Cardiac muscle cell (in vitro differentiated cells and primary cell): Measurements from ENCODE around the gene RPS6KA5. TPM values are rescaled to one million over a fixed set of nuclear protein-coding genes. Genes with fewer than 3 reads are reported as not detected.
A peak's percentile ranks its signal among the peaks of the same experiment; 100 is the strongest.

ENCODE experiments used
- DNase-seq, 2 donors: peaks; one replicate each; pipeline versions ENCODE4 v3.0.0 to v3.0.0-alpha.2; 2010 to 2017; ENCODE audit warnings: low read depth in 1 of 2, low spot score in 1 of 2
- H3K27ac ChIP-seq: fragments of 200-600 bp; sonication (generic); 2 replicates; pipeline ENCODE4 v1.5.1; 2016
- H3K27me3 ChIP-seq: fragments of 200-600 bp; sonication (generic); 2 replicates; pipeline ENCODE4 v1.6.0; 2016; ENCODE audit warnings: control low read depth
- H3K36me3 ChIP-seq: fragments of 200-600 bp; sonication (generic); 2 replicates; pipeline ENCODE4 v1.5.1; 2016; ENCODE audit warnings: control low read depth
- H3K4me1 ChIP-seq: fragments of 200-600 bp; sonication (generic); 2 replicates; pipeline ENCODE4 v1.8.1; 2017; ENCODE audit warnings: low read depth, mild to moderate bottlenecking, mixed run types
- H3K4me3 ChIP-seq: fragments of 200-600 bp; sonication (generic); 2 replicates; pipeline ENCODE4 v1.5.1; 2016; ENCODE audit warnings: mild to moderate bottlenecking
- H3K9me3 ChIP-seq: fragments of 200-600 bp; sonication (generic); 2 replicates; pipeline ENCODE4 v1.5.1; 2017; ENCODE audit warnings: low read depth, mild to moderate bottlenecking, control low read depth
- polyA plus RNA-seq: library from polyadenylated mRNA; unstranded; fragments of >200 nt; fragmentation: Nextera tagmentation; extraction: Ambion mirVana; gene quantifications from 2 replicates; pipeline ENCODE4 v1.2.1, GENCODE V29; 2016
- total RNA-seq: library from RNA; depleted of rRNA; stranded (reverse); fragments of >200 nt; gene quantifications from 2 replicates; pipeline ENCODE4 v1.2.3, GENCODE V29; 2016
- TF ChIP-seq, protein P1 (sequence below): IDR thresholded peaks from 2 replicates; pipeline ENCODE4 v1.5.1; 2012; ENCODE audit warnings: low read depth, mild to moderate bottlenecking, low read length

RPS6KA5 gene
- total and polyA plus RNA-seq, 2 experiments from 2014 or later: 3.3 to 10.9 TPM

- no peak for DNase-seq
- TF ChIP-seq, protein P1, sequence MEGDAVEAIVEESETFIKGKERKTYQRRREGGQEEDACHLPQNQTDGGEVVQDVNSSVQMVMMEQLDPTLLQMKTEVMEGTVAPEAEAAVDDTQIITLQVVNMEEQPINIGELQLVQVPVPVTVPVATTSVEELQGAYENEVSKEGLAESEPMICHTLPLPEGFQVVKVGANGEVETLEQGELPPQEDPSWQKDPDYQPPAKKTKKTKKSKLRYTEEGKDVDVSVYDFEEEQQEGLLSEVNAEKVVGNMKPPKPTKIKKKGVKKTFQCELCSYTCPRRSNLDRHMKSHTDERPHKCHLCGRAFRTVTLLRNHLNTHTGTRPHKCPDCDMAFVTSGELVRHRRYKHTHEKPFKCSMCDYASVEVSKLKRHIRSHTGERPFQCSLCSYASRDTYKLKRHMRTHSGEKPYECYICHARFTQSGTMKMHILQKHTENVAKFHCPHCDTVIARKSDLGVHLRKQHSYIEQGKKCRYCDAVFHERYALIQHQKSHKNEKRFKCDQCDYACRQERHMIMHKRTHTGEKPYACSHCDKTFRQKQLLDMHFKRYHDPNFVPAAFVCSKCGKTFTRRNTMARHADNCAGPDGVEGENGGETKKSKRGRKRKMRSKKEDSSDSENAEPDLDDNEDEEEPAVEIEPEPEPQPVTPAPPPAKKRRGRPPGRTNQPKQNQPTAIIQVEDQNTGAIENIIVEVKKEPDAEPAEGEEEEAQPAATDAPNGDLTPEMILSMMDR: no peak
- Histone ChIP-seq H3K27me3 (no peaks in the 10 kb centered on the region), H3K27ac (no peak overlapping the region), H3K4me3 (no peak overlapping the region), H3K36me3 (no peaks in the 10 kb centered on the region), H3K4me1 (no peaks in the 10 kb centered on the region), H3K9me3 (no peaks in the 10 kb centered on the region)
Measured at GRCh38 chr14:91075553-91075952, 15.1 kb upstream of the RPS6KA5 start.

DNA sequence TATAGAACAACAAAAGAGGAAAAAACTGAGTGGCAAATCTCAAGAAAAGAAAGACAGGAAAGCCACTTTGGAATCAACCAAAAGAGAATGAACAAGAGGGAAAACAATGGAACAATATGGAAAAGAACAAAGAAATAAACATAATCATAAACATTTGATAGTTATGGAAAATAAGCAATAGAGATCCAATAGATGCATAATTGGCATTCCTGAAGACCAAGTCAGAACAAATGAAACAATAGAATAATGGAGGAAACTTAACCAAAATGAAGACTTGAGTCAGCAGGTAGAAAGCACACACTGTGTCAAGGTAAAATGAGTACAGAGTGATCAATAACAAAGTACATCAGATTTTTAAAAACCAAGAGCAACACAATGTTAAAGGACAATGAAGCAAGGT lies 10.1 kb upstream of the RPS6KA5 start:
- no peak for DNase-seq
- no peaks in the 10 kb centered on the region for H3K4me1 ChIP-seq
- no peaks in the 10 kb centered on the region for H3K9me3 ChIP-seq
- TF ChIP-seq, protein P1: no peak
- no peak overlapping the region for H3K27ac ChIP-seq
- no peaks in the 10 kb centered on the region for H3K36me3 ChIP-seq
- no peak overlapping the region for H3K4me3 ChIP-seq
- no peaks in the 10 kb centered on the region for H3K27me3 ChIP-seq

DNA sequence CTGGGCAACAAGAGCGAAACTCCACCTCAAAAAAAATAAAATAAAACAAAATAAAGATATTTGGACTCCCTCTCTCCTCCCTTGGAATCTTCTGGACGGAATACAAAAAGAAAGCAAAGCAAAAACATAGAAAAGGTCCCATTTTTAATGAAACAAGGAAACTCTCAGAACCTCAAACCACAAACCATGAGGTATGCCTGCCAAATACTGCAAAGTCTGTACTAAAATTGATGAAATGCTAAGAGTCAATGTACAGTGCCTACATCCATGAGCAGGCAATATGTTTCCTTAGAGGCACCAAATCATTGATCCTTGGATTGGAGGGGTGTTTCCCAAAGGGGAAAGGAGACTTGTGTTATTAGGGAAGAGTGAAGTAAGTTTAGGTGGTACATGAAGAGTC lies 8.2 kb upstream of the RPS6KA5 start:
- Histone ChIP-seq H3K36me3 (no peaks in the 10 kb centered on the region), H3K4me3 (no peak overlapping the region), H3K4me1 (no peaks in the 10 kb centered on the region), H3K27me3 (no peaks in the 10 kb centered on the region), H3K9me3 (no peaks in the 10 kb centered on the region), H3K27ac (no peak overlapping the region)
- DNase-seq: peak in 1 of 2 donors; percentile 10
- TF ChIP-seq, protein P1: no peak

DNA sequence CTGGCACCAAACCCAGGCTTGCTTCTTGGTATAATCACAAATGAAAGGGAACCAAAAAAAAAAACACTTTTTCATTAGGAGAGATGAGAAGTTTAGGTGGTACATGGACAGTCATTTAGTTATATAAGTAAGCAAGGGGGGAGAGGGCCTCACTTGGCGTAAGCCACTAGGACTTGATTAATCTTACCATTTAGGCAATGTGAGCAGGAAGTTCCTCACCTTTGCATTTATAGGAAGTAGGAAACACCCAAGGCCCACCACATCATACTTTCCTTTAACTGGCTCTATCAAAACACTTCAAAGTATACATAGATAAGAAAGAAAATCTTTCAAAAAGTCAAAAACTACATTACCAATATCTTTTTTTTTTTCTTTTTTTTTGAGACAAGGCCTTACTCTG lies 6.7 kb upstream of the RPS6KA5 start:
- H3K36me3 ChIP-seq: no peaks in the 10 kb centered on the region
- TF ChIP-seq, protein P1: no peak

DNA sequence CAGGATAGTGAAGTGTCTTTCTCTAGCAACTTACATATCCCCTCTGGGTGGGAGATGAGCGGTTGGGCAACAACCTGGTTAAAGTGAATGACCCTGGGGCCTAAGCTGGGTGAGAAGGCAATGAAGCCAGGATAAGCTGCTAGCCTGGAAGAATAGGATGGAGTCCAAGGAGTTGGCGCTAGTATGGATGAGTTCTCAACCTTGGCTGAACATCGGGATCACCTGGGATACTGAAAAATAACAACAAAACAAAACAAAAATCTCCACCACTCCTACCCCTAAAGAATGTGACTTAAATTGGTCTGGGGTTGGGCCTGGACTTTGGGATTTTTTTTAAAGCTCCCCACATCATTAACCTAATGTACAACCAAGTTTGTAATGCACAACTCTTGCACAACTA lies 4.8 kb upstream of the RPS6KA5 start:
- H3K27ac ChIP-seq: no peak overlapping the region

More for the DNA sequence above, 6.7 kb upstream of the RPS6KA5 start:
- Histone ChIP-seq H3K4me3 (no peak overlapping the region), H3K9me3 (no peaks in the 10 kb centered on the region), H3K27me3 (no peaks in the 10 kb centered on the region), H3K27ac (no peak overlapping the region), H3K4me1 (no peaks in the 10 kb centered on the region)
- DNase-seq: no peak

More for the DNA sequence above, 4.8 kb upstream of the RPS6KA5 start:
- Histone ChIP-seq H3K36me3 (no peaks in the 10 kb centered on the region), H3K4me3 (no peak overlapping the region), H3K4me1 (no peaks in the 10 kb centered on the region), H3K27me3 (no peaks in the 10 kb centered on the region), H3K9me3 (no peaks in the 10 kb centered on the region)
- DNase-seq: no peak
- TF ChIP-seq, protein P1: no peak
